Caco-2 (cell line): ENCODE data around the gene MYH14. TPM values are rescaled to one million over a fixed set of nuclear protein-coding genes. Genes with fewer than 3 reads are reported as not detected.
A peak's percentile ranks its signal among the peaks of the same experiment; 100 is the strongest.
"Not testable (repeated sequence)": the region's sequence is repeated elsewhere in the genome, so short reads cannot be mapped to it uniquely, and the experiment has no call there.

Experiments
- BruUV-seq: library from RNA; stranded (reverse); fragments of 400-500 nt; replicated peaks from 2 replicates; lab custom pipeline; 2021; lab: Mats Ljungman, UMichigan
- CTCF ChIA-PET: fragments of 300-600 bp; sonication (Branson Sonifier 250); formaldehyde crosslinking; loops from one replicate; lab custom pipeline; 2022; ENCODE audit warnings: antibody characterized with exemption; lab: Charles Lee
- POLR2A ChIA-PET: fragments of 300-600 bp; sonication (Branson Sonifier 250); formaldehyde crosslinking; loops from one replicate; lab custom pipeline; 2022; ENCODE audit warnings: antibody characterized with exemption; lab: Charles Lee
- DNase-seq, 2 experiments: peaks; one replicate each; pipeline versions ENCODE4 v3.0.0 to v3.0.0-alpha.2; 2020 to 2022
- H3K27me3 ChIP-seq: replicated peaks from 2 replicates; pipeline ENCODE4 v1.6.0; 2011; ENCODE audit warnings: low read length; ENCODE audit not compliant: control insufficient read depth, insufficient read depth
- H3K36me3 ChIP-seq: 2 replicates; pipeline ENCODE4 v1.5.1; 2011; ENCODE audit warnings: low read length; ENCODE audit not compliant: control insufficient read depth, insufficient read depth
- H3K4me1 ChIP-seq: fragments of 250-450 bp; sonication (Bioruptor Pico); 2 replicates; pipeline ENCODE4 v1.5.1; 2020; ENCODE audit warnings: mild to moderate bottlenecking
- H3K4me3 ChIP-seq: 2 replicates; pipeline ENCODE4 v1.5.1; 2011; ENCODE audit warnings: low read depth, mild to moderate bottlenecking, control low read depth, low read length
- H3K9me3 ChIP-seq: fragments of 250-450 bp; sonication (Bioruptor Pico); 2 replicates; pipeline ENCODE4 v1.5.1; 2020; ENCODE audit warnings: mild to moderate bottlenecking, moderate library complexity
- H3K27ac Mint-ChIP-seq: one replicate; pipeline ENCODE4 v1.8.0; 2022; ENCODE audit warnings: mixed read lengths; ENCODE audit not compliant: unreplicated experiment
- H3K27me3 Mint-ChIP-seq: one replicate; pipeline ENCODE4 v1.8.0; 2022; ENCODE audit warnings: mixed read lengths; ENCODE audit not compliant: insufficient read depth, unreplicated experiment
- H3K36me3 Mint-ChIP-seq: one replicate; pipeline ENCODE4 v1.8.0; 2022; ENCODE audit warnings: mild to moderate bottlenecking, mixed read lengths; ENCODE audit not compliant: insufficient read depth, unreplicated experiment
- H3K4me1 Mint-ChIP-seq: one replicate; pipeline ENCODE4 v1.8.0; 2022; ENCODE audit warnings: low read depth, mixed read lengths; ENCODE audit not compliant: unreplicated experiment
- H3K4me3 Mint-ChIP-seq: one replicate; pipeline ENCODE4 v1.8.0; 2022; ENCODE audit warnings: mild to moderate bottlenecking, moderate library complexity, mixed read lengths; ENCODE audit not compliant: unreplicated experiment
- H3K9me3 Mint-ChIP-seq: one replicate; pipeline ENCODE4 v1.8.0; 2022; ENCODE audit warnings: mixed read lengths; ENCODE audit not compliant: unreplicated experiment
- CTCF ChIP-seq, 2 experiments: fragments of 200-600 bp in 1 of 2; IDR thresholded peaks; 1 replicate in 1 of 2; 2 replicates in 1 of 2; pipeline versions ENCODE4 v1.5.1 to v1.8.0; 2011 to 2022; ENCODE audit warnings: antibody characterized with exemption in 1 of 2, control low read depth in 1 of 2, inconsistent platforms in 1 of 2, low read depth in 1 of 2, low read length in 1 of 2, mild to moderate bottlenecking in 1 of 2, moderate library complexity in 1 of 2; ENCODE audit not compliant: insufficient read depth in 1 of 2, severe bottlenecking in 1 of 2, unreplicated experiment in 1 of 2
- intact Hi-C: fragments of 100-400 bp; cut with micrococcal nuclease; formaldehyde crosslinking; loops from one replicate; pipeline ENCODE4 v1.10.0; 2022; ENCODE audit not compliant: unreplicated experiment
- total RNA-seq: library from RNA; stranded (reverse); gene quantifications from 2 replicates; pipeline ENCODE4 v1.2.3, GENCODE V29; 2022

MYH14 gene
- total RNA-seq, 1 experiment from 2014 or later = 89.8 TPM

- no TSS peak for BruUV-seq
- H3K27ac Mint-ChIP-seq = no peak overlapping the region
- Histone ChIP-seq H3K9me3 (no peaks in the 10 kb centered on the region), H3K4me3 (no peak overlapping the region), H3K36me3 (no peaks in the 10 kb centered on the region; the same call in 1 of the 2 replicates), H3K4me1 (peaks cover 5% of the 10 kb centered on the region; the same call in 1 of the 2 replicates), H3K27me3 (no peaks in the 10 kb centered on the region)
- H3K36me3 Mint-ChIP-seq = peaks cover 24% of the 10 kb centered on the region
- peaks cover 9% of the 10 kb centered on the region for H3K4me1 Mint-ChIP-seq
- POLR2A ChIA-PET = no interaction called here
- no peak for TF ChIP-seq CTCF (IDR thresholded peaks at IDR 0.05; ENCODE audit: insufficient read depth in 1 of 2, low read depth in 1 of 2, low read length in 1 of 2, severe bottlenecking in 1 of 2, unreplicated experiment in 1 of 2)
- no peaks in the 10 kb centered on the region for H3K27me3 Mint-ChIP-seq
- intact Hi-C loops = no loop called here
- DNase-seq = no peak
- CTCF ChIA-PET = no interaction called here
- no peak overlapping the region for H3K4me3 Mint-ChIP-seq
- H3K9me3 Mint-ChIP-seq = no peaks in the 10 kb centered on the region
Measured at GRCh38 chr19:50232600-50232999, 29.2 kb downstream of the MYH14 start.

- Mint-ChIP-seq H3K27me3 (no peaks in the 10 kb centered on the region), H3K27ac (no peak overlapping the region), H3K36me3 (peaks cover 27% of the 10 kb centered on the region), H3K4me1 (peaks cover 9% of the 10 kb centered on the region), H3K4me3 (no peak overlapping the region), H3K9me3 (no peaks in the 10 kb centered on the region)
- CTCF ChIA-PET = no interaction called here
- H3K27me3 ChIP-seq = no peaks in the 10 kb centered on the region
- H3K9me3 ChIP-seq = no peaks in the 10 kb centered on the region
- no peaks in the 10 kb centered on the region; the same call in 1 of the 2 replicates for H3K36me3 ChIP-seq
- no peak for DNase-seq
- no peak overlapping the region for H3K4me3 ChIP-seq
- POLR2A ChIA-PET = no interaction called here
- BruUV-seq = no TSS peak
- peaks cover 5% of the 10 kb centered on the region; the same call in 1 of the 2 replicates for H3K4me1 ChIP-seq
- TF ChIP-seq CTCF (IDR thresholded peaks at IDR 0.05; ENCODE audit: insufficient read depth in 1 of 2, low read depth in 1 of 2, low read length in 1 of 2, severe bottlenecking in 1 of 2, unreplicated experiment in 1 of 2) = no peak
- intact Hi-C loops = no loop called here
Measured at GRCh38 chr19:50233308-50233910, 30.0 kb downstream of the MYH14 start.

GRCh38 chr19:50237493-50237892 lies 34.1 kb downstream of the MYH14 start:
- H3K4me3 Mint-ChIP-seq, H3K9me3 Mint-ChIP-seq, H3K4me3 ChIP-seq, intact Hi-C loops, H3K9me3 ChIP-seq, BruUV-seq, POLR2A ChIA-PET, H3K27ac Mint-ChIP-seq, H3K27me3 ChIP-seq, H3K27me3 Mint-ChIP-seq, H3K36me3 ChIP-seq: not testable (repeated sequence)
- CTCF ChIA-PET = interaction anchor here (0.6 to 1.3 kb wide), 2 partner anchors 15 to 35 kb away, joined by 3 read pairs; no protein-coding TSS in a partner anchor
- Mint-ChIP-seq H3K36me3 (peaks cover 41% of the 10 kb centered on the region), H3K4me1 (peaks cover 16% of the 10 kb centered on the region)
- peaks cover 15% of the 10 kb centered on the region for H3K4me1 ChIP-seq
- DNase-seq = peak in 1 of 2 experiments; percentile 49
- peak; percentile 24 to 33 for TF ChIP-seq CTCF (IDR thresholded peaks at IDR 0.05; ENCODE audit: insufficient read depth in 1 of 2, low read depth in 1 of 2, low read length in 1 of 2, severe bottlenecking in 1 of 2, unreplicated experiment in 1 of 2)
